Mesenchymal stem cell (in vitro differentiated cells and primary cell): ENCODE data around the gene ADGRV1.
A peak's percentile ranks its signal among the peaks of the same experiment; 100 is the strongest.

Source experiments
- DNase-seq: peaks from one replicate; pipeline ENCODE4 v3.0.0-alpha.2; 2013
- H2AFZ ChIP-seq: one replicate; pipeline ENCODE4 v1.6.1; 2013; ENCODE audit warnings: low read depth, mild to moderate bottlenecking, control low read depth, inconsistent platforms, low read length, moderate library complexity
- H2AK5ac ChIP-seq: 2 replicates; pipeline ENCODE4 v1.6.1; 2013; ENCODE audit warnings: low read length, moderate library complexity, mild to moderate bottlenecking, inconsistent platforms; ENCODE audit not compliant: severe bottlenecking
- H2BK120ac ChIP-seq: one replicate; pipeline ENCODE4 v1.6.1; 2013; ENCODE audit warnings: low read depth, mild to moderate bottlenecking, inconsistent platforms, low read length, moderate library complexity
- H2BK12ac ChIP-seq, 2 experiments: one replicate each; pipeline ENCODE4 v1.6.1; 2013; ENCODE audit warnings: inconsistent platforms in 2 of 2, low read length in 2 of 2, mild to moderate bottlenecking in 2 of 2, moderate library complexity in 2 of 2, control low read depth in 1 of 2
- H2BK15ac ChIP-seq: one replicate; pipeline ENCODE4 v1.6.1; 2013; ENCODE audit warnings: mild to moderate bottlenecking, low read depth, inconsistent platforms; ENCODE audit not compliant: poor library complexity, severe bottlenecking
- H2BK5ac ChIP-seq: 2 replicates; pipeline ENCODE4 v1.6.1; 2013; ENCODE audit warnings: low read depth, mild to moderate bottlenecking, low read length, control low read depth, inconsistent platforms; ENCODE audit not compliant: poor library complexity, severe bottlenecking
- H3K14ac ChIP-seq, 2 experiments: one replicate each; pipeline ENCODE4 v1.6.1; 2013; ENCODE audit warnings: inconsistent platforms in 2 of 2, low read length in 2 of 2, control low read depth in 1 of 2, mild to moderate bottlenecking in 1 of 2, moderate library complexity in 1 of 2
- H3K18ac ChIP-seq, 2 experiments: one replicate each; pipeline ENCODE4 v1.6.1; 2013; ENCODE audit warnings: inconsistent platforms in 2 of 2, low read length in 2 of 2, control low read depth in 1 of 2, low read depth in 1 of 2, mild to moderate bottlenecking in 1 of 2
- H3K23ac ChIP-seq, 2 experiments: one replicate each; pipeline ENCODE4 v1.6.1; 2013; ENCODE audit warnings: inconsistent platforms in 2 of 2, low read length in 2 of 2, mild to moderate bottlenecking in 2 of 2, moderate library complexity in 2 of 2, control low read depth in 1 of 2
- H3K27ac ChIP-seq: 2 replicates; pipeline ENCODE4 v1.5.1; 2013; ENCODE audit warnings: mild to moderate bottlenecking, moderate library complexity, low read length, control low read depth, inconsistent platforms; ENCODE audit not compliant: poor library complexity, severe bottlenecking
- H3K27me3 ChIP-seq, 2 experiments: 2 replicates each; pipeline versions ENCODE4 v1.6.1 to v1.7.0; 2013; ENCODE audit warnings: low read length in 2 of 2, mild to moderate bottlenecking in 2 of 2, moderate library complexity in 2 of 2, control low read depth in 1 of 2, inconsistent platforms in 1 of 2; ENCODE audit not compliant: control insufficient read depth in 1 of 2, insufficient read depth in 1 of 2
- H3K36me3 ChIP-seq, 2 experiments: 2 replicates each; pipeline versions ENCODE4 v1.6.1 to v1.7.0; 2013; ENCODE audit warnings: low read length in 2 of 2, control low read depth in 1 of 2, inconsistent platforms in 1 of 2, low read depth in 1 of 2, mild to moderate bottlenecking in 1 of 2; ENCODE audit not compliant: insufficient read depth in 2 of 2, control insufficient read depth in 1 of 2
- H3K4ac ChIP-seq, 2 experiments: one replicate each; pipeline ENCODE4 v1.6.1; 2013; ENCODE audit warnings: inconsistent platforms in 2 of 2, low read length in 2 of 2, mild to moderate bottlenecking in 2 of 2, moderate library complexity in 2 of 2, control low read depth in 1 of 2, low read depth in 1 of 2
- H3K4me1 ChIP-seq: 2 replicates; pipeline ENCODE4 v1.6.1; 2013; ENCODE audit warnings: low read depth, low read length, control low read depth; ENCODE audit not compliant: control insufficient read depth, insufficient read depth
- H3K4me2 ChIP-seq: 2 replicates; pipeline ENCODE4 v1.6.1; 2013; ENCODE audit warnings: low read length, mild to moderate bottlenecking, inconsistent platforms; ENCODE audit not compliant: poor library complexity, severe bottlenecking
- H3K4me3 ChIP-seq, 2 experiments: 2 replicates each; pipeline versions ENCODE4 v1.5.1 to v1.7.0; 2013; ENCODE audit warnings: low read length in 2 of 2, mild to moderate bottlenecking in 2 of 2, control low read depth in 1 of 2, low read depth in 1 of 2; ENCODE audit not compliant: insufficient read depth in 1 of 2
- H3K79me1 ChIP-seq: replicated peaks from 2 replicates; pipeline ENCODE4 v1.6.1; 2013; ENCODE audit warnings: mild to moderate bottlenecking, control low read depth, low read length, inconsistent platforms; ENCODE audit not compliant: poor library complexity, severe bottlenecking
- H3K9ac ChIP-seq: 2 replicates; pipeline ENCODE4 v1.7.0; 2013; ENCODE audit warnings: mild to moderate bottlenecking, low read length, moderate library complexity
- H3K9me3 ChIP-seq: 2 replicates; pipeline ENCODE4 v1.7.0; 2013; ENCODE audit warnings: mild to moderate bottlenecking, low read length; ENCODE audit not compliant: control insufficient read depth
- H4K8ac ChIP-seq: one replicate; pipeline ENCODE4 v1.6.1; 2013; ENCODE audit warnings: inconsistent platforms, mild to moderate bottlenecking, low read length, moderate library complexity
- H4K91ac ChIP-seq: one replicate; pipeline ENCODE4 v1.6.1; 2013; ENCODE audit warnings: mild to moderate bottlenecking, low read length, inconsistent platforms
- WGBS: methylation state at CpG from one replicate; pipeline ENCODE4 v1.1.7; 2013; ENCODE audit warnings: mixed read lengths; 5-methylcytosine and 5-hydroxymethylcytosine counted together

ADGRV1 gene

GRCh38 chr5:91151947-91152346 is 593.4 kb downstream of the ADGRV1 start:
- Histone ChIP-seq H3K9me3 (no peaks in the 10 kb centered on the region), H3K4ac (no peak overlapping the region), H4K91ac (no peak overlapping the region), H2BK120ac (no peak overlapping the region), H3K9ac (no peak overlapping the region), H2AK5ac (no peak overlapping the region), H3K14ac (no peak overlapping the region), H2BK12ac (no peak overlapping the region), H3K23ac (no peak overlapping the region), H2AFZ (no peak overlapping the region), H4K8ac (no peak overlapping the region), H3K4me2 (no peak overlapping the region), H3K27ac (no peak overlapping the region), H3K27me3 (no peaks in the 10 kb centered on the region), H3K18ac (no peak overlapping the region), H2BK5ac (no peak overlapping the region), H3K79me1 (no peaks in the 10 kb centered on the region), H3K36me3 (no peaks in the 10 kb centered on the region), H2BK15ac (no peak overlapping the region), H3K4me1 (peaks cover 2% of the 10 kb centered on the region), H3K4me3 (no peak overlapping the region)
- 53% methylated on average over 2 of the region's 2 CpGs for WGBS
- peak; percentile 88 for DNase-seq

- 98% methylated on average over 7 of the region's 9 CpGs for WGBS
- no peak overlapping the region for H3K27ac ChIP-seq
Measured at GRCh38 chr5:91154338-91154737, 595.7 kb downstream of the ADGRV1 start.

GRCh38 chr5:91155274-91155673 is 596.7 kb downstream of the ADGRV1 start:
- Histone ChIP-seq H2BK5ac (no peak overlapping the region), H2AFZ (no peak overlapping the region)

More at GRCh38 chr5:91154338-91154737, 595.7 kb downstream of the ADGRV1 start:
- peaks cover 2% of the 10 kb centered on the region for H3K4me1 ChIP-seq
- no peak overlapping the region for H3K4me2 ChIP-seq
- no peak overlapping the region for H3K14ac ChIP-seq
- no peak overlapping the region for H2AK5ac ChIP-seq
- H3K4me3 ChIP-seq, result no peak overlapping the region
- no peak overlapping the region for H2BK120ac ChIP-seq
- no peaks in the 10 kb centered on the region for H3K9me3 ChIP-seq
- no peaks in the 10 kb centered on the region for H3K79me1 ChIP-seq
- no peaks in the 10 kb centered on the region for H3K36me3 ChIP-seq
- no peak for DNase-seq
- no peak overlapping the region for H2BK5ac ChIP-seq
- no peak overlapping the region for H3K23ac ChIP-seq
- H3K9ac ChIP-seq, result no peak overlapping the region
- no peak overlapping the region for H2BK15ac ChIP-seq
- no peak overlapping the region for H2BK12ac ChIP-seq
- no peak overlapping the region for H4K91ac ChIP-seq
- H4K8ac ChIP-seq, result no peak overlapping the region
- H3K4ac ChIP-seq, result no peak overlapping the region
- no peak overlapping the region for H3K18ac ChIP-seq
- H2AFZ ChIP-seq, result no peak overlapping the region
- H3K27me3 ChIP-seq, result no peaks in the 10 kb centered on the region

DNA sequence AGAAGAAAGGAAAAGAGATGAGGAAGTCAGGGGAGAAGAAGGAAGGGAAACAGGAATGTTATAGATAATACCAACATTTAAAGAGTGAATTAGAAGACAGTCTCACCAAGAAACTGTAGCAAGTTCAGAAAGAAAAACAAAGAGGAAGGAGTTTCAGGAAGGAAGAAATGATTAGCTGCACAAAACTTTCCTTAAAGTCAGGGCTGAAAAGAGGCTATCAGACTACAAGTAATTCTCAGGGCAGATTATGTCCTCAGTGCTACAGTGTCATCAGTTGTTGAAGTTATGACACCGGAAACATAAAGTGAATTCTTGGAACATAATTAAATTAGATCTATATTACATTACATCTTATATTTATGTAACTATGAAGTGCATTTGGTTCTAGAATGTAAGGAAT is 597.6 kb downstream of the ADGRV1 start:
- no peak overlapping the region for H2AK5ac ChIP-seq
- H4K8ac ChIP-seq, result no peak overlapping the region
- no peak overlapping the region for H3K4me2 ChIP-seq
- no peak overlapping the region for H2BK12ac ChIP-seq
- H2BK120ac ChIP-seq, result no peak overlapping the region
- no peak overlapping the region for H3K23ac ChIP-seq
- no peaks in the 10 kb centered on the region for H3K27me3 ChIP-seq
- no peak for DNase-seq
- no peak overlapping the region for H3K4ac ChIP-seq
- no peak overlapping the region for H3K9ac ChIP-seq
- H3K79me1 ChIP-seq, result no peaks in the 10 kb centered on the region
- peaks cover 2% of the 10 kb centered on the region for H3K4me1 ChIP-seq
- no peak overlapping the region for H4K91ac ChIP-seq
- no peak overlapping the region for H2BK5ac ChIP-seq
- no peak overlapping the region for H3K27ac ChIP-seq
- H3K9me3 ChIP-seq, result no peaks in the 10 kb centered on the region
- no peak overlapping the region for H3K4me3 ChIP-seq
- H3K36me3 ChIP-seq, result no peaks in the 10 kb centered on the region
- no peak overlapping the region for H3K14ac ChIP-seq
- H2AFZ ChIP-seq, result no peak overlapping the region
- H2BK15ac ChIP-seq, result no peak overlapping the region
- H3K18ac ChIP-seq, result no peak overlapping the region
- no CpG with 5 or more reads among the region's 1 CpG for WGBS

More at GRCh38 chr5:91155274-91155673, 596.7 kb downstream of the ADGRV1 start:
- Histone ChIP-seq H3K14ac (peak overlapping the region in 1 of 2 experiments; percentile 27), H2AK5ac (no peak overlapping the region), H3K23ac (no peak overlapping the region), H2BK12ac (peak overlapping the region in 1 of 2 experiments; percentile 54), H3K4ac (no peak overlapping the region), H3K4me2 (no peak overlapping the region), H3K4me3 (no peak overlapping the region), H2BK120ac (no peak overlapping the region), H4K91ac (no peak overlapping the region), H3K9me3 (no peaks in the 10 kb centered on the region), H2BK15ac (no peak overlapping the region), H3K9ac (no peak overlapping the region), H3K18ac (no peak overlapping the region), H3K4me1 (peaks cover 2% of the 10 kb centered on the region), H3K79me1 (no peaks in the 10 kb centered on the region), H3K36me3 (no peaks in the 10 kb centered on the region), H3K27ac (no peak overlapping the region), H4K8ac (peak overlapping the region; percentile 16), H3K27me3 (no peaks in the 10 kb centered on the region)
- 99% methylated on average over 3 of the region's 3 CpGs for WGBS
- no peak for DNase-seq
